ENCODE results near the gene CCBE1.

The CCBE1 gene

DNA sequence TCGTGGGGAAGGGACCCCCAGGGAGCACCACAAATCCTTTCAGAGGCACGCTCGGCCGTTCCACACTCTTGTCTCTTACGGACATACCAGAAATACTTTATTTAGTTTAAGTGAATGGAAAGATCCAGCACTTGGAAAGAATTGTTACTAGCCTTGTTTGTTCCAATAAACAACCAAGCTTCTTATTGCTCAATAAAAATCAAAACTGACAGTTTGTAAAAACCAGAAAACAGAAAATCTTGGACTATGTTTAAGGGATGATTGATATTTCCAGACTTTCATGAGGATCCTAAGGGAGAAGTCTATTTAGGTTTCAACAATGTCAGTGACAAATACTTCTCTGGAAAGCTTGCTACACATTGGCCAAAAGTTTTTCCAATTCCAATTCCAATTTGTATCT is 31.6 kb upstream of the CCBE1 start:
- no peak for DNase-seq (ENCODE audit: low read depth in 1 of 2, low spot score in 1 of 2)
- H3K4me3 ChIP-seq (replicated peaks; ENCODE audit: insufficient read depth, low read length) = no peak overlapping the region
- H3K27me3 ChIP-seq (ENCODE audit: insufficient read depth, poor library complexity, severe bottlenecking) = peaks cover 6% of the 10 kb centered on the region
- no peak overlapping the region for H3K27ac ChIP-seq (replicated peaks)
- TF ChIP-seq, protein P1, sequence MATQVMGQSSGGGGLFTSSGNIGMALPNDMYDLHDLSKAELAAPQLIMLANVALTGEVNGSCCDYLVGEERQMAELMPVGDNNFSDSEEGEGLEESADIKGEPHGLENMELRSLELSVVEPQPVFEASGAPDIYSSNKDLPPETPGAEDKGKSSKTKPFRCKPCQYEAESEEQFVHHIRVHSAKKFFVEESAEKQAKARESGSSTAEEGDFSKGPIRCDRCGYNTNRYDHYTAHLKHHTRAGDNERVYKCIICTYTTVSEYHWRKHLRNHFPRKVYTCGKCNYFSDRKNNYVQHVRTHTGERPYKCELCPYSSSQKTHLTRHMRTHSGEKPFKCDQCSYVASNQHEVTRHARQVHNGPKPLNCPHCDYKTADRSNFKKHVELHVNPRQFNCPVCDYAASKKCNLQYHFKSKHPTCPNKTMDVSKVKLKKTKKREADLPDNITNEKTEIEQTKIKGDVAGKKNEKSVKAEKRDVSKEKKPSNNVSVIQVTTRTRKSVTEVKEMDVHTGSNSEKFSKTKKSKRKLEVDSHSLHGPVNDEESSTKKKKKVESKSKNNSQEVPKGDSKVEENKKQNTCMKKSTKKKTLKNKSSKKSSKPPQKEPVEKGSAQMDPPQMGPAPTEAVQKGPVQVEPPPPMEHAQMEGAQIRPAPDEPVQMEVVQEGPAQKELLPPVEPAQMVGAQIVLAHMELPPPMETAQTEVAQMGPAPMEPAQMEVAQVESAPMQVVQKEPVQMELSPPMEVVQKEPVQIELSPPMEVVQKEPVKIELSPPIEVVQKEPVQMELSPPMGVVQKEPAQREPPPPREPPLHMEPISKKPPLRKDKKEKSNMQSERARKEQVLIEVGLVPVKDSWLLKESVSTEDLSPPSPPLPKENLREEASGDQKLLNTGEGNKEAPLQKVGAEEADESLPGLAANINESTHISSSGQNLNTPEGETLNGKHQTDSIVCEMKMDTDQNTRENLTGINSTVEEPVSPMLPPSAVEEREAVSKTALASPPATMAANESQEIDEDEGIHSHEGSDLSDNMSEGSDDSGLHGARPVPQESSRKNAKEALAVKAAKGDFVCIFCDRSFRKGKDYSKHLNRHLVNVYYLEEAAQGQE (IDR thresholded peaks at IDR 0.05; ENCODE audit: insufficient replicate concordance, low read depth) = no peak
- TF ChIP-seq, protein P2, sequence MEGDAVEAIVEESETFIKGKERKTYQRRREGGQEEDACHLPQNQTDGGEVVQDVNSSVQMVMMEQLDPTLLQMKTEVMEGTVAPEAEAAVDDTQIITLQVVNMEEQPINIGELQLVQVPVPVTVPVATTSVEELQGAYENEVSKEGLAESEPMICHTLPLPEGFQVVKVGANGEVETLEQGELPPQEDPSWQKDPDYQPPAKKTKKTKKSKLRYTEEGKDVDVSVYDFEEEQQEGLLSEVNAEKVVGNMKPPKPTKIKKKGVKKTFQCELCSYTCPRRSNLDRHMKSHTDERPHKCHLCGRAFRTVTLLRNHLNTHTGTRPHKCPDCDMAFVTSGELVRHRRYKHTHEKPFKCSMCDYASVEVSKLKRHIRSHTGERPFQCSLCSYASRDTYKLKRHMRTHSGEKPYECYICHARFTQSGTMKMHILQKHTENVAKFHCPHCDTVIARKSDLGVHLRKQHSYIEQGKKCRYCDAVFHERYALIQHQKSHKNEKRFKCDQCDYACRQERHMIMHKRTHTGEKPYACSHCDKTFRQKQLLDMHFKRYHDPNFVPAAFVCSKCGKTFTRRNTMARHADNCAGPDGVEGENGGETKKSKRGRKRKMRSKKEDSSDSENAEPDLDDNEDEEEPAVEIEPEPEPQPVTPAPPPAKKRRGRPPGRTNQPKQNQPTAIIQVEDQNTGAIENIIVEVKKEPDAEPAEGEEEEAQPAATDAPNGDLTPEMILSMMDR (IDR thresholded peaks at IDR 0.05; ENCODE audit: insufficient read depth, low read length) = no peak
- TF ChIP-seq GABPA (IDR thresholded peaks at IDR 0.05; ENCODE audit: low read depth) (no peak), SPI1 (IDR thresholded peaks at IDR 0.05; ENCODE audit: borderline replicate concordance, low read depth) (no peak), POLR2AphosphoS5 (IDR thresholded peaks at IDR 0.05; ENCODE audit: low read depth) (no peak)

DNA sequence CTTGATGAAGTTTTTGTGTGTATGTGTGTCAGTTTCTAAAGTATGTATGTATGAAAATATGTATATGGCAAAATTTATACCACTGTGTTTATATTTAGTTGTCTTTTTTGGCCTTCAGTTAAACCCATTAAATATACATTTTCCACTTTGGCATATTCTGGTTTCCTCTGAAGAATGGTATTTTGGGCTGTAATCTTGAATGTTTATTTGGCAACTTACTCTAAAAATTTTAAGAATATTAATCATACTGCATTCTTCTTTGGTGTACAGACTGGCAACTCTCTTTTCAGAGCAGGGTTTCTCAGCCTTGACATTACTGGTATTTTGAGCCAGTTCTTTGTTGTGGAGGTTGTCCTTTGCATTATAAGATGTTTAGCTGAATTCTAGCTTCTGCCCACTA is 27.9 kb upstream of the CCBE1 start:
- H3K27me3 ChIP-seq (ENCODE audit: insufficient read depth, poor library complexity, severe bottlenecking) = peaks cover 8% of the 10 kb centered on the region
- no peak overlapping the region for H3K27ac ChIP-seq (replicated peaks)
- H3K4me3 ChIP-seq (replicated peaks; ENCODE audit: insufficient read depth, low read length) = no peak overlapping the region
- TF ChIP-seq SPI1 (IDR thresholded peaks at IDR 0.05; ENCODE audit: borderline replicate concordance, low read depth) (no peak), GABPA (IDR thresholded peaks at IDR 0.05; ENCODE audit: low read depth) (no peak), POLR2AphosphoS5 (IDR thresholded peaks at IDR 0.05; ENCODE audit: low read depth) (no peak)
- TF ChIP-seq, protein P2 (IDR thresholded peaks at IDR 0.05; ENCODE audit: insufficient read depth, low read length) = no peak
- TF ChIP-seq, protein P1 (IDR thresholded peaks at IDR 0.05; ENCODE audit: insufficient replicate concordance, low read depth) = no peak
- DNase-seq (ENCODE audit: low read depth in 1 of 2, low spot score in 1 of 2) = no peak

DNA sequence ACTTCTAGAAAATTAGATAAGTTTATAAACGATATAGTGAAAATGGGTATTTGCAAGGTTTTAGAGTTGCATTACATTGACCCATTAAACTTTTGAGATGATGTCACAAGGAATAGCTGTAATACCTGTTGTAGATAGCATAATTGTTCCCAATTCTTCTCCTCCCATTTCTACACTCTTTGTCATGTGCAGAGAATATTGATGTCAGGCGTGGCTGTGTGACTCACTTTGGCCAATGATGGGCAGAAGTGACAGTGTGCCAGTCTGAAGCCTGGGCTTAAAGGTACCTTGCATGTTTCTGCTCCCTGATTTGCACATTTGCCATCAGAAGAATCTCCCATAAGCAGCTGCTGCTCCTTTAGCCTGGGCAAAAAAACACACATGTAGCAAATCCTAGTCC is 26.9 kb upstream of the CCBE1 start:
- H3K27me3 ChIP-seq (ENCODE audit: insufficient read depth, poor library complexity, severe bottlenecking) = peaks cover 8% of the 10 kb centered on the region
- no peak overlapping the region for H3K27ac ChIP-seq (replicated peaks)
- no peak overlapping the region for H3K4me3 ChIP-seq (replicated peaks; ENCODE audit: insufficient read depth, low read length)
- TF ChIP-seq POLR2AphosphoS5 (IDR thresholded peaks at IDR 0.05; ENCODE audit: low read depth) (no peak), GABPA (IDR thresholded peaks at IDR 0.05; ENCODE audit: low read depth) (no peak)
- TF ChIP-seq, protein P2 (IDR thresholded peaks at IDR 0.05; ENCODE audit: insufficient read depth, low read length) = no peak
- no peak for DNase-seq (ENCODE audit: low read depth in 1 of 2, low spot score in 1 of 2)

DNA sequence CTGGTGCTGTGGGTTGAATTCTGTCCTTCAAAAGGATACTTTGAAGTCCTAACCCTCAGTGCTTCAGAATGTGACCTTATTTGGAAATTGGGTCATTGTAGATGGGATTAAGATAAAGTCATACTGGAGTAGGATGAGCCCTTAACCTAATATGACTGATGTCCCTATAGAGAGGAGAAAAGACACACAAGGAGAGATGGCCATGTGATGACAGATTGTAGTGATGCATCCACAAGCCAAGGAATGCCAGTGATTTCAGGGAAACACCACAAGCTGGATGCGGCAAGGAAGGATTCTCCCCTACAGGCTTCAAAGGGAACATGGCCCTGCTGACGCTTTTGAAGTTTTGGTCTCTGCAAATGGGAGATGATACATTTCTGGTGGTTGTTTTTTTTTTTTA is 24.7 kb upstream of the CCBE1 start:
- no peak overlapping the region for H3K27ac ChIP-seq (replicated peaks)
- no peak for TF ChIP-seq GABPA (IDR thresholded peaks at IDR 0.05; ENCODE audit: low read depth)
- TF ChIP-seq POLR2AphosphoS5 (IDR thresholded peaks at IDR 0.05; ENCODE audit: low read depth) = no peak
- TF ChIP-seq, protein P2 (IDR thresholded peaks at IDR 0.05; ENCODE audit: insufficient read depth, low read length) = no peak
- TF ChIP-seq SPI1 (IDR thresholded peaks at IDR 0.05; ENCODE audit: borderline replicate concordance, low read depth) = no peak
- TF ChIP-seq, protein P1 (IDR thresholded peaks at IDR 0.05; ENCODE audit: insufficient replicate concordance, low read depth) = no peak
- no peak overlapping the region for H3K4me3 ChIP-seq (replicated peaks; ENCODE audit: insufficient read depth, low read length)
- DNase-seq (ENCODE audit: low read depth in 1 of 2, low spot score in 1 of 2) = no peak
- peaks cover 2% of the 10 kb centered on the region for H3K27me3 ChIP-seq (ENCODE audit: insufficient read depth, poor library complexity, severe bottlenecking)

All from HL-60 (cell line).